Skin epidermis (tissue), 12 donors: ENCODE results near the gene PLEKHG3.

ENCODE experiments used
- H3K27ac ChIP-seq, 21 experiments: fragments of 200-600 bp; sonication (generic) in 11 of 21; one replicate each; pipeline ENCODE4 v1.5.0; 2020; ENCODE audit warnings: mild to moderate bottlenecking in 3 of 21, inconsistent platforms in 2 of 21, moderate library complexity in 2 of 21
- H3K4me3 ChIP-seq, 7 experiments: fragments of 200-600 bp; sonication (generic) in 2 of 7; one replicate each; pipeline ENCODE4 v1.5.0; 2020; ENCODE audit warnings: inconsistent platforms in 2 of 7, mild to moderate bottlenecking in 2 of 7, moderate library complexity in 1 of 7

Gene PLEKHG3

GRCh38 chr14:64792871-64793560 lies 88.8 kb downstream of the PLEKHG3 start:
- no peak overlapping the region for H3K27ac ChIP-seq
- no peak overlapping the region for H3K4me3 ChIP-seq

DNA sequence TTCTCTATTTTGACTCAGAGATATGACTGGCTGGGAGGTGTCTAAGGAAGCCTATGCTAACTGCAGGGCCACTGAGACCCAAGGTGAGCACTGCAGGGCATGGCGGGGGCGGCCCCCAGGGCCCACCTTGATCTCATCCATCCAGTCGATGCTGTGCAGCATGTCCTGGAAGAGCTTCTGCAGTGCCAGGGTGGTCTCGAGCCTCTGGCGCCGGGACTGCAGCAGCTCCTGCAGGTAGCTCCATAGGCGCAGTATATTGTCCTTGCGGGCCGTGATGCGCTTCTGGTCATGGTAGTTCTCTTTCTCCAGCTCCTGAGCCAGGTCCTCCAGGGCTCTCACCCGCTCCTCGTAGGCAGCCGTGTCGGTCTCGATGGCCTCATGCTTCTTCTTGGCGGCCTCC lies 91.0 kb downstream of the PLEKHG3 start:
- H3K4me3 ChIP-seq = no peak overlapping the region
- no peak overlapping the region for H3K27ac ChIP-seq

- Histone ChIP-seq H3K27ac (no peak overlapping the region), H3K4me3 (no peak overlapping the region)
Observed at GRCh38 chr14:64795921-64796320, 91.7 kb downstream of the PLEKHG3 start.

- H3K4me3 ChIP-seq = no peak overlapping the region
- H3K27ac ChIP-seq = no peak overlapping the region
Observed at GRCh38 chr14:64796369-64796768, 92.1 kb downstream of the PLEKHG3 start.

DNA sequence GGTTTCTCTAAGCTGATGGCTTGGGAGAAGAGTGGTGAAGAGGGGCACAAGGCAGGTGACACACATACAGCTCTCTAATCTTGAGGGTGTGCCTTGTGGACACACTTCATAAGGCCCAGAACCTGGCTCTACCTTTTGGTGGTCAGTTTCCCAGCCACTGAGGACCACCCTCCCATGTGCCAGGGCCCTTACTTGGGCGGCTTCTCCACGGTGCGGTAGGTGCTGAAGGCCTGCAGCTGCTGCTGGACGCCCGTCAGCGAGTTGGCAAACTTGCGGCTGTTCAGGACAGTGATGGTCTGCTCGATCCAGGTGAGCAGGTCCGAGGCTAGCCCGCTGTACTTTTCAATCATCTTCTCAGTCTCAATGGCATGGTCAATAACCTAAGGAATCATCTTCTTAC lies 95.3 kb downstream of the PLEKHG3 start:
- Histone ChIP-seq H3K4me3 (no peak overlapping the region), H3K27ac (no peak overlapping the region)
